WTC11 (cell line): ENCODE data around the gene PLA2G4F. TPM values are rescaled to one million over a fixed set of nuclear protein-coding genes. Genes with fewer than 3 reads are reported as not detected.

Experiments
- ATAC-seq: fragments of 200-7000 bp; cut with Tn5 transposase; 2 replicates; pipeline ENCODE4 v1.10.0; 2021; ENCODE audit warnings: mild to moderate bottlenecking, moderate library complexity
- CTCF ChIA-PET: fragments of 300-600 bp; sonication (Branson Sonifier 250); formaldehyde crosslinking; loops from one replicate; lab custom pipeline; 2021; ENCODE audit warnings: antibody characterized with exemption; lab: Charles Lee
- POLR2A ChIA-PET: fragments of 350-600 bp; sonication (Branson Sonifier 250); formaldehyde crosslinking; loops from one replicate; lab custom pipeline; 2021; ENCODE audit warnings: antibody characterized with exemption; lab: Charles Lee
- DNase-seq: peaks from one replicate; pipeline ENCODE4 v3.0.0; 2021; ENCODE audit warnings: low spot score
- H3K27ac Mint-ChIP-seq: 2 replicates; pipeline ENCODE4 v1.8.0; 2021; ENCODE audit warnings: mixed read lengths
- H3K27me3 Mint-ChIP-seq: 2 replicates; pipeline ENCODE4 v1.8.0; 2021; ENCODE audit warnings: low read depth, mild to moderate bottlenecking, moderate library complexity, mixed read lengths
- H3K36me3 Mint-ChIP-seq: 2 replicates; pipeline ENCODE4 v1.8.0; 2021; ENCODE audit warnings: mixed read lengths
- H3K4me1 Mint-ChIP-seq: 2 replicates; pipeline ENCODE4 v1.8.0; 2022; ENCODE audit warnings: mixed read lengths
- H3K4me3 Mint-ChIP-seq: 2 replicates; pipeline ENCODE4 v1.8.0; 2021; ENCODE audit warnings: mild to moderate bottlenecking, moderate library complexity, mixed read lengths
- H3K9me3 Mint-ChIP-seq: 2 replicates; pipeline ENCODE4 v1.8.0; 2021; ENCODE audit warnings: mixed read lengths
- AFF4 ChIP-seq: sonication (generic); formaldehyde crosslinking; IDR thresholded peaks from 2 replicates; pipeline ENCODE4 v1.8.1; 2023; ENCODE audit warnings: mild to moderate bottlenecking, missing genetic modification reagents, borderline replicate concordance
- E2F4 ChIP-seq: sonication (generic); formaldehyde crosslinking; IDR thresholded peaks from 2 replicates; pipeline ENCODE4 v1.8.1; 2022; ENCODE audit warnings: low read depth, mild to moderate bottlenecking, moderate library complexity, missing genetic modification reagents, borderline replicate concordance
- FOXJ3 ChIP-seq: sonication (generic); formaldehyde crosslinking; IDR thresholded peaks from 2 replicates; pipeline ENCODE4 v1.9.0; 2021; ENCODE audit warnings: missing genetic modification reagents, mild to moderate bottlenecking, borderline replicate concordance
- GABPB1 ChIP-seq: sonication (generic); formaldehyde crosslinking; IDR thresholded peaks from 2 replicates; pipeline ENCODE4 v1.8.1; 2023; ENCODE audit warnings: mild to moderate bottlenecking, missing genetic modification reagents
- IRF2 ChIP-seq: sonication (generic); formaldehyde crosslinking; IDR thresholded peaks from 2 replicates; pipeline ENCODE4 v1.8.0; 2022; ENCODE audit warnings: low read depth, missing genetic modification reagents, borderline replicate concordance
- NFATC4 ChIP-seq: fragments of 250-450 bp; sonication (Bioruptor Pico); IDR thresholded peaks from 2 replicates; pipeline ENCODE4 v1.9.0; 2021; ENCODE audit warnings: mild to moderate bottlenecking
- NR1H2 ChIP-seq: sonication (generic); formaldehyde crosslinking; IDR thresholded peaks from 2 replicates; pipeline ENCODE4 v1.9.0; 2021; ENCODE audit warnings: mild to moderate bottlenecking, moderate library complexity, missing genetic modification reagents
- PRDM15 ChIP-seq: sonication (generic); formaldehyde crosslinking; IDR thresholded peaks from 2 replicates; pipeline ENCODE4 v1.8.0; 2022; ENCODE audit warnings: missing genetic modification reagents
- PREB ChIP-seq: sonication (generic); formaldehyde crosslinking; IDR thresholded peaks from 2 replicates; pipeline ENCODE4 v1.8.1; 2022; ENCODE audit warnings: mild to moderate bottlenecking, missing genetic modification reagents, moderate library complexity, borderline replicate concordance
- SMAD4 ChIP-seq: sonication (generic); formaldehyde crosslinking; IDR thresholded peaks from 2 replicates; pipeline ENCODE4 v1.8.0; 2022; ENCODE audit warnings: mild to moderate bottlenecking, missing genetic modification reagents
- SOX15 ChIP-seq: fragments of 250-450 bp; sonication (Bioruptor Pico); IDR thresholded peaks from 2 replicates; pipeline ENCODE4 v1.9.0; 2021; ENCODE audit warnings: mild to moderate bottlenecking
- USF2 ChIP-seq: sonication (generic); formaldehyde crosslinking; IDR thresholded peaks from 2 replicates; pipeline ENCODE4 v1.8.1; 2023; ENCODE audit warnings: mild to moderate bottlenecking, missing genetic modification reagents, moderate library complexity
- ZNF232 ChIP-seq: sonication (generic); formaldehyde crosslinking; IDR thresholded peaks from 2 replicates; pipeline ENCODE4 v1.8.0; 2022; ENCODE audit warnings: mild to moderate bottlenecking, missing genetic modification reagents
- ZNF317 ChIP-seq: sonication (generic); formaldehyde crosslinking; IDR thresholded peaks from 2 replicates; pipeline ENCODE4 v1.8.1; 2023; ENCODE audit warnings: low read depth, mild to moderate bottlenecking, moderate library complexity, missing genetic modification reagents, borderline replicate concordance
- total RNA-seq: library from RNA; stranded (reverse); gene quantifications from 3 replicates; pipeline ENCODE4 v1.2.3, GENCODE V29; 2021

Gene PLA2G4F
- total RNA-seq, 1 experiment from 2014 or later, result 0.11 TPM

GRCh38 chr15:42159381-42160015 lies 3.1 kb upstream of the PLA2G4F start (continued):
- TF ChIP-seq PRDM15 (CRISPR knock-in tag), result no peak
- TF ChIP-seq GABPB1 (CRISPR knock-in tag), result no peak
- no peak for TF ChIP-seq NR1H2 (CRISPR knock-in tag)

GRCh38 chr15:42158941-42159340 lies 2.5 kb upstream of the PLA2G4F start:
- no peaks in the 10 kb centered on the region for H3K27me3 Mint-ChIP-seq
- H3K9me3 Mint-ChIP-seq, result no peaks in the 10 kb centered on the region
- DNase-seq (no peak), ATAC-seq (no peak)
- TF ChIP-seq PRDM15 (CRISPR knock-in tag) (no peak), E2F4 (CRISPR knock-in tag) (no peak), FOXJ3 (CRISPR knock-in tag) (no peak), PREB (CRISPR knock-in tag) (no peak), ZNF232 (no peak)
- TF ChIP-seq, all 79 proteins: peak for 0
- ChIA-PET POLR2A (no interaction called here), CTCF (interaction anchor here (1.4 kb wide), 1 partner anchor 226 kb away, joined by 4 read pairs; no protein-coding TSS in a partner anchor)
- peaks cover 35% of the 10 kb centered on the region for H3K36me3 Mint-ChIP-seq
- H3K27ac Mint-ChIP-seq, result no peak overlapping the region
- no peak overlapping the region for H3K4me3 Mint-ChIP-seq
- H3K4me1 Mint-ChIP-seq, result peaks cover 7% of the 10 kb centered on the region

GRCh38 chr15:42157981-42158765 lies 1.7 kb upstream of the PLA2G4F start:
- Mint-ChIP-seq H3K4me3 (no peak overlapping the region), H3K27ac (0 out of 2 replicates have a peak overlapping the region, but pooled peaks have one; percentile 65), H3K36me3 (peaks cover 29% of the 10 kb centered on the region), H3K4me1 (peaks cover 7% of the 10 kb centered on the region), H3K9me3 (no peaks in the 10 kb centered on the region), H3K27me3 (no peaks in the 10 kb centered on the region)
- no peak for DNase-seq
- ATAC-seq, result no peak
- ChIA-PET CTCF (interaction anchor here (1.4 kb wide), 1 partner anchor 227 kb away, joined by 4 read pairs; no protein-coding TSS in a partner anchor), POLR2A (no interaction called here)
- TF ChIP-seq NR1H2 (CRISPR knock-in tag) (no peak), NFATC4 (CRISPR knock-in tag) (no peak), ZNF317 (CRISPR knock-in tag) (no peak), USF2 (CRISPR knock-in tag) (no peak), SOX15 (CRISPR knock-in tag) (no peak), SMAD4 (CRISPR knock-in tag) (no peak), AFF4 (CRISPR knock-in tag) (no peak), IRF2 (CRISPR knock-in tag) (no peak)
